Mucosa of descending colon (tissue), 3 donors: ENCODE data around the gene URB1. TPM values are rescaled to one million over a fixed set of nuclear protein-coding genes. Genes with fewer than 3 reads are reported as not detected.
"Not testable (repeated sequence)": the region's sequence is repeated elsewhere in the genome, so short reads cannot be mapped to it uniquely, and the experiment has no call there.

Source experiments
- ATAC-seq: fragments of 200-7000 bp; cut with Tn5 transposase; one replicate; pipeline ENCODE4 v1.9.1; 2020; ENCODE audit warnings: mild to moderate bottlenecking, moderate library complexity
- DNase-seq, 3 donors: peaks; one replicate each; pipeline ENCODE4 v3.0.0-alpha.2; 2020
- H3K36me3 ChIP-seq: fragments of 200-600 bp; one replicate; pipeline ENCODE4 v1.8.0; 2021; ENCODE audit warnings: low read depth, mild to moderate bottlenecking
- H3K4me1 ChIP-seq: fragments of 200-600 bp; one replicate; pipeline ENCODE4 v1.8.0; 2021; ENCODE audit warnings: low read depth, mild to moderate bottlenecking
- H3K4me3 ChIP-seq: fragments of 200-600 bp; one replicate; pipeline ENCODE4 v1.8.0; 2021; ENCODE audit warnings: mild to moderate bottlenecking
- H3K9me3 ChIP-seq: fragments of 200-600 bp; one replicate; pipeline ENCODE4 v1.8.0; 2021; ENCODE audit warnings: mild to moderate bottlenecking
- intact Hi-C, 2 donors: fragments of 100-400 bp; cut with DNase I in 1 of 2; cut with micrococcal nuclease in 1 of 2; formaldehyde crosslinking; loops; one replicate each; pipeline versions ENCODE4 v1.11.0 to v1.11.1; 2022; cut with DNase I, micrococcal nuclease
- total RNA-seq, 3 donors: library from RNA; stranded (reverse); fragmentation: NEBNext Ultra II Directional in 2 of 3; extraction: Animal tissue kit (Norgen Biotek cat#: 25700) in 2 of 3; gene quantifications; one replicate each; pipeline versions ENCODE4 v1.2.1 to v1.2.4, GENCODE V29; 2021 to 2023
- TF ChIP-seq, protein P1 (sequence below): fragments of 200-600 bp; IDR thresholded peaks from one replicate; pipeline ENCODE4 v1.8.0; 2022; ENCODE audit warnings: antibody characterized with exemption, mild to moderate bottlenecking
- donor health status: DM: no; HTN: no; CAD: no; lungs with moderate emphysema.
- donor health status: DM: no; HTN: no; CAD: no.
- donor health status: DM: no; HTN: yes; CAD: no.

The URB1 gene
- total RNA-seq, 3 donors from 2014 or later: 8.4 to 13.5 (median 8.7) TPM

DNA sequence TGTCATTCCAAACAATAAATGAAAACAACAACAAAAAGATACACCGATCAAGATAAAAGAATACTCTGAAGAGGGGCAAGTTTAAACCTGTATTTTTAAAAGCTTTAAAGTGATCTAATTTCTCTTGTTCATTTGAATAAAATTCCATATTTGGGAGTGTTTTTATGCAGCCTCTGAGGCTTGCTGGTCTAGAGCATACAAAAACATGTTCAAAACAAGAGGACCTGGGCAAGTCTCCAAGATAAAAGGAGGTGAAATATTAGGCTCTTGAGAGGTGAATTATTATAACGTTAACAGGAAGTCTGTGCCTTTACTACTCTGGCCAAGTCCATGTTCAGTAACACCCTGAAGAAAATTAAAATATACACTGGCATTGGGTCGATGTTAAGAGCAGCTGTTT lies 20.1 kb downstream of the URB1 start:
- no peaks in the 10 kb centered on the region for H3K4me1 ChIP-seq
- intact Hi-C loops: no loop called here
- TF ChIP-seq, protein P1, sequence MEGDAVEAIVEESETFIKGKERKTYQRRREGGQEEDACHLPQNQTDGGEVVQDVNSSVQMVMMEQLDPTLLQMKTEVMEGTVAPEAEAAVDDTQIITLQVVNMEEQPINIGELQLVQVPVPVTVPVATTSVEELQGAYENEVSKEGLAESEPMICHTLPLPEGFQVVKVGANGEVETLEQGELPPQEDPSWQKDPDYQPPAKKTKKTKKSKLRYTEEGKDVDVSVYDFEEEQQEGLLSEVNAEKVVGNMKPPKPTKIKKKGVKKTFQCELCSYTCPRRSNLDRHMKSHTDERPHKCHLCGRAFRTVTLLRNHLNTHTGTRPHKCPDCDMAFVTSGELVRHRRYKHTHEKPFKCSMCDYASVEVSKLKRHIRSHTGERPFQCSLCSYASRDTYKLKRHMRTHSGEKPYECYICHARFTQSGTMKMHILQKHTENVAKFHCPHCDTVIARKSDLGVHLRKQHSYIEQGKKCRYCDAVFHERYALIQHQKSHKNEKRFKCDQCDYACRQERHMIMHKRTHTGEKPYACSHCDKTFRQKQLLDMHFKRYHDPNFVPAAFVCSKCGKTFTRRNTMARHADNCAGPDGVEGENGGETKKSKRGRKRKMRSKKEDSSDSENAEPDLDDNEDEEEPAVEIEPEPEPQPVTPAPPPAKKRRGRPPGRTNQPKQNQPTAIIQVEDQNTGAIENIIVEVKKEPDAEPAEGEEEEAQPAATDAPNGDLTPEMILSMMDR: no peak
- no peak for DNase-seq
- H3K36me3 ChIP-seq: no peaks in the 10 kb centered on the region
- H3K9me3 ChIP-seq: no peaks in the 10 kb centered on the region
- no peak for ATAC-seq
- H3K4me3 ChIP-seq: no peak overlapping the region

GRCh38 chr21:32371913-32372314 lies 20.9 kb downstream of the URB1 start:
- H3K4me1 ChIP-seq: no peaks in the 10 kb centered on the region
- intact Hi-C loops: no loop called here
- no peak for ATAC-seq
- no peaks in the 10 kb centered on the region for H3K9me3 ChIP-seq
- TF ChIP-seq, protein P1: no peak
- no peaks in the 10 kb centered on the region for H3K36me3 ChIP-seq
- DNase-seq: no peak
- no peak overlapping the region for H3K4me3 ChIP-seq

DNA sequence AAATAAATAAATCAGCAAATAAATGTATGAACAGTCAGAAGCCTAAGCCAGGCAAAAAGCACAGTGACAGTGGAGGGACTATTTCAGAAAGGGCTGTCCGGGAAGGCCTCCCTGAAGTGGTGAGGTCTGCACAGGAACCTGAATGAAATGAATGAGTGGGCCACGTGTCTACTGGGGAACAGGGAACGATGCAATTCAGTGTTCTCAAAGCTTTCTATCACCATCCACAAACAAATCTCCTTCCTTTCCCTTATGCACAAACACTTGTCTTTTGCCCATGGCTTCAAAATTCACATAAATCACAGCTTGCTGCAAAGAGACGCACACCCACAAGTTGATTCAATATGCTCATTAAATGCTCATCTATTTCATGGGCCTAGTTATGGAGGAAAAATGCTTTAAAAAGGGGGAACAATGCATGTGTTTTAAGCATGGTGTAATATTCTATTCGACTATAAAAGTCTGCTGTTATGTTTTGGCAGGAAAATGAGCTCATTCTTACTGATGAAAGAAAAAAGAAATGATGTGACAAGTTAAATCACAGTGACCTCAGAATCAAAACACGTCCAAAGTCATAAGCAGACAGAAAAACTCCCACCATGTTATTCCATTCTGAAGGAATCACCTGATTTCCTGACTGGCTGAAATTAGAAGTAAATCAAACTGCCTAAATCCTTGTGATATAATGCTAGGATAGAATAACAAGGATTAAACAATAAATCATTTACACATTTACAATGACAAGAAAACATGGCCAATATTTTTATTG lies 21.6 kb downstream of the URB1 start:
- no peak overlapping the region for H3K4me3 ChIP-seq
- ATAC-seq (no peak), DNase-seq (no peak)
- no peaks in the 10 kb centered on the region for H3K4me1 ChIP-seq
- H3K9me3 ChIP-seq: no peaks in the 10 kb centered on the region
- TF ChIP-seq, protein P1: no peak
- H3K36me3 ChIP-seq: no peaks in the 10 kb centered on the region
- intact Hi-C loops: no loop called here

- H3K36me3 ChIP-seq, H3K9me3 ChIP-seq, H3K4me3 ChIP-seq, DNase-seq, H3K4me1 ChIP-seq, ATAC-seq, intact Hi-C loops: not testable (repeated sequence)
Measured at GRCh38 chr21:32368961-32369360, 23.9 kb downstream of the URB1 start.

GRCh38 chr21:32368386-32368785 lies 24.4 kb downstream of the URB1 start:
- Histone ChIP-seq H3K4me1 (peaks cover 5% of the 10 kb centered on the region), H3K4me3 (no peak overlapping the region), H3K9me3 (no peaks in the 10 kb centered on the region), H3K36me3 (no peaks in the 10 kb centered on the region)
- DNase-seq (no peak), ATAC-seq (no peak)
- intact Hi-C loops: no loop called here
- TF ChIP-seq, protein P1: no peak

- ATAC-seq: no peak
- no peak for DNase-seq
- no peak overlapping the region for H3K4me3 ChIP-seq
- H3K4me1 ChIP-seq: peaks cover 5% of the 10 kb centered on the region
- H3K36me3 ChIP-seq: no peaks in the 10 kb centered on the region
- no peaks in the 10 kb centered on the region for H3K9me3 ChIP-seq
- TF ChIP-seq, protein P1: no peak
- intact Hi-C loops: no loop called here
Measured at GRCh38 chr21:32367158-32367557, 25.7 kb downstream of the URB1 start.
